Sigmoid colon (tissue), 7 donors: ENCODE data around the gene PIK3R5. TPM values are rescaled to one million over a fixed set of nuclear protein-coding genes. Genes with fewer than 3 reads are reported as not detected.

Experiments
- DNase-seq: peaks from one replicate; pipeline ENCODE4 v3.0.0-alpha.2; 2019
- H3K27ac ChIP-seq, 4 donors: fragments of 200-600 bp; sonication (generic); one replicate each; pipeline ENCODE4 v1.5.1; 2016 to 2019; ENCODE audit warnings: mild to moderate bottlenecking in 1 of 4
- H3K27me3 ChIP-seq, 3 donors: fragments of 200-600 bp; sonication (generic); one replicate each; pipeline ENCODE4 v1.5.1; 2019; ENCODE audit warnings: mild to moderate bottlenecking in 1 of 3
- H3K36me3 ChIP-seq, 4 donors: fragments of 200-600 bp; sonication (generic); one replicate each; pipeline ENCODE4 v1.5.1; 2016 to 2019
- H3K4me1 ChIP-seq, 4 donors: fragments of 200-600 bp; sonication (generic); one replicate each; pipeline ENCODE4 v1.5.1; 2017 to 2019
- H3K4me3 ChIP-seq, 4 donors: fragments of 200-600 bp; sonication (generic); one replicate each; pipeline ENCODE4 v1.5.1; 2017 to 2019; ENCODE audit warnings: mild to moderate bottlenecking in 2 of 4, moderate library complexity in 1 of 4
- H3K9me3 ChIP-seq, 4 donors: fragments of 200-600 bp in 3 of 4; sonication (generic) in 3 of 4; one replicate each; pipeline versions ENCODE4 v1.5.1 to v1.6.1; 2013 to 2019
- EP300 ChIP-seq, 4 donors: sonication (generic); formaldehyde crosslinking; IDR thresholded peaks; one replicate each; pipeline ENCODE4 v1.6.1; 2017; ENCODE audit warnings: antibody characterized with exemption in 4 of 4
- POLR2A ChIP-seq, 2 donors: fragments of 450-650 bp; IDR thresholded peaks; one replicate each; pipeline ENCODE4 v1.6.1; 2016; ENCODE audit warnings: antibody characterized with exemption in 2 of 2, mild to moderate bottlenecking in 2 of 2, moderate library complexity in 2 of 2
- POLR2AphosphoS5 ChIP-seq, 4 donors: sonication (generic); formaldehyde crosslinking; IDR thresholded peaks; one replicate each; pipeline ENCODE4 v1.6.1; 2017; ENCODE audit warnings: antibody characterized with exemption in 4 of 4
- WGBS, 2 donors: extraction: QIAGEN DNeasy Blood & Tissue Kit; methylation state at CpG; one replicate each; pipeline ENCODE4 v1.1.7; 2013; 5-methylcytosine and 5-hydroxymethylcytosine counted together
- intact Hi-C: fragments of 100-400 bp; cut with DNase I; formaldehyde crosslinking; loops from one replicate; pipeline ENCODE4 v1.15.1; 2023
- polyA plus RNA-seq, 3 donors: library from polyadenylated mRNA; stranded (reverse); fragments of 200-250 nt; gene quantifications; one replicate each; pipeline ENCODE4 v1.2.3, GENCODE V29; 2013
- total RNA-seq, 4 donors: library from RNA; depleted of rRNA; stranded (reverse); fragments of >200 nt; gene quantifications; one replicate each; pipeline ENCODE4 v1.1.0, GENCODE V29; 2016
- TF ChIP-seq, protein P1 (sequence below), 4 experiments: fragments of 450-650 bp in 3 of 4; fragments of 200-600 bp in 1 of 4; IDR thresholded peaks; one replicate each; pipeline ENCODE4 v1.5.1; 2016 to 2019; ENCODE audit warnings: antibody characterized with exemption in 4 of 4, mild to moderate bottlenecking in 3 of 4, moderate library complexity in 2 of 4
- donor health status: healthy with polysubstance abuse.
- donor health status: Bipolar disorder and iron deficiency.
- donor health status: healthy.

PIK3R5 gene
- total and polyA plus RNA-seq, 7 donors: 2.4 to 13.6 (median 8.2) TPM

- 2 to 3% methylated on average over 90 of the region's 90 CpGs for WGBS, 2 donors
- DNase-seq: no peak
- intact Hi-C loops: loop anchor here (2.0 to 5.0 kb wide), 2 partner anchors 154 to 235 kb away; no protein-coding TSS in a partner anchor
Observed at GRCh38 chr17:9003355-9004131, 38.0 kb upstream of the PIK3R5 start.

GRCh38 chr17:9002606-9003354 is 37.3 kb upstream of the PIK3R5 start:
- TF ChIP-seq, protein P1, sequence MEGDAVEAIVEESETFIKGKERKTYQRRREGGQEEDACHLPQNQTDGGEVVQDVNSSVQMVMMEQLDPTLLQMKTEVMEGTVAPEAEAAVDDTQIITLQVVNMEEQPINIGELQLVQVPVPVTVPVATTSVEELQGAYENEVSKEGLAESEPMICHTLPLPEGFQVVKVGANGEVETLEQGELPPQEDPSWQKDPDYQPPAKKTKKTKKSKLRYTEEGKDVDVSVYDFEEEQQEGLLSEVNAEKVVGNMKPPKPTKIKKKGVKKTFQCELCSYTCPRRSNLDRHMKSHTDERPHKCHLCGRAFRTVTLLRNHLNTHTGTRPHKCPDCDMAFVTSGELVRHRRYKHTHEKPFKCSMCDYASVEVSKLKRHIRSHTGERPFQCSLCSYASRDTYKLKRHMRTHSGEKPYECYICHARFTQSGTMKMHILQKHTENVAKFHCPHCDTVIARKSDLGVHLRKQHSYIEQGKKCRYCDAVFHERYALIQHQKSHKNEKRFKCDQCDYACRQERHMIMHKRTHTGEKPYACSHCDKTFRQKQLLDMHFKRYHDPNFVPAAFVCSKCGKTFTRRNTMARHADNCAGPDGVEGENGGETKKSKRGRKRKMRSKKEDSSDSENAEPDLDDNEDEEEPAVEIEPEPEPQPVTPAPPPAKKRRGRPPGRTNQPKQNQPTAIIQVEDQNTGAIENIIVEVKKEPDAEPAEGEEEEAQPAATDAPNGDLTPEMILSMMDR (IDR thresholded peaks at IDR 0.05): peak in 2 of 4 experiments; percentile 24 to 48
- TF ChIP-seq POLR2AphosphoS5 (IDR thresholded peaks at IDR 0.05) (peak in 1 of 4 donors; percentile 29), EP300 (IDR thresholded peaks at IDR 0.05) (no peak), POLR2A (IDR thresholded peaks at IDR 0.05) (no peak)
- intact Hi-C loops: loop anchor here (2.0 to 5.0 kb wide), 2 partner anchors 155 to 236 kb away; no protein-coding TSS in a partner anchor
- H3K4me3 ChIP-seq: peak overlapping the region; percentile 28 to 70 (median 56)
- no peaks in the 10 kb centered on the region for H3K9me3 ChIP-seq
- no peak for DNase-seq
- H3K27ac ChIP-seq: peak overlapping the region; percentile 51 to 74 (median 58)
- no peaks in the 10 kb centered on the region for H3K36me3 ChIP-seq
- H3K27me3 ChIP-seq: peaks cover 0 to 13% (median 8%) of the 10 kb centered on the region in 3 donors
- H3K4me1 ChIP-seq: peaks cover 0 to 48% (median 26%) of the 10 kb centered on the region in 4 donors
- WGBS, 2 donors: 2% methylated on average over 69 of the region's 69 CpGs

More at GRCh38 chr17:9003355-9004131, 38.0 kb upstream of the PIK3R5 start:
- no peak for TF ChIP-seq POLR2AphosphoS5 (IDR thresholded peaks at IDR 0.05)
- TF ChIP-seq, protein P1 (IDR thresholded peaks at IDR 0.05): no peak
- TF ChIP-seq EP300 (IDR thresholded peaks at IDR 0.05): no peak
- TF ChIP-seq POLR2A (IDR thresholded peaks at IDR 0.05): no peak
- H3K9me3 ChIP-seq: no peaks in the 10 kb centered on the region
- peak overlapping the region; percentile 51 to 74 (median 58) for H3K27ac ChIP-seq
- H3K4me1 ChIP-seq: peaks cover 0 to 48% (median 26%) of the 10 kb centered on the region in 4 donors
- H3K27me3 ChIP-seq: peaks cover 0 to 13% (median 8%) of the 10 kb centered on the region in 3 donors
- no peaks in the 10 kb centered on the region for H3K36me3 ChIP-seq
- H3K4me3 ChIP-seq: peak overlapping the region; percentile 28 to 70 (median 56)

GRCh38 chr17:9002227-9002605 is 36.7 kb upstream of the PIK3R5 start:
- H3K27me3 ChIP-seq: peaks cover 0 to 13% (median 8%) of the 10 kb centered on the region in 3 donors
- intact Hi-C loops: loop anchor here (2.0 to 5.0 kb wide), 2 partner anchors 155 to 237 kb away; no protein-coding TSS in a partner anchor
- TF ChIP-seq POLR2A (IDR thresholded peaks at IDR 0.05): no peak
- no peak for TF ChIP-seq EP300 (IDR thresholded peaks at IDR 0.05)
- no peak for TF ChIP-seq POLR2AphosphoS5 (IDR thresholded peaks at IDR 0.05)
- TF ChIP-seq, protein P1 (IDR thresholded peaks at IDR 0.05): no peak

DNA sequence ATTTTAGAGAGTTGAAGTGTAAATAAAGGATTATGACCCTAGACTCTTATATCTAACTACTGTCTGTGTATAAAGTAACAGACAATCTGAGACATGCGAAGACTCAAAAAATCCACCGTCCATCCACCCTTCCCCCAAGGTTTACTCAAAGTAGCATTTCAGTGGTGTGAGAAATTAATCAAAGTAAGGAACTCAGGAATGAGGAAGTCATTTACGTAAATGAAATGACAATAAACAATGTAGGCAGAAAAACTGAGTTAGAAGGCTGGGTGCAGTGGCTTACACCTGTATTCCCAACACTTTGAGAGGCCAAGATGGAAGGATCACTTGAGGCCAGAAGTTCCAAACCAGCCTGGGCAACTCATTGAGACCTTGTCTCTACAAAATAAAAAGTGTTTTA is 36.1 kb upstream of the PIK3R5 start:
- DNase-seq: no peak
- Histone ChIP-seq H3K27me3 (peaks cover 0 to 13% (median 8%) of the 10 kb centered on the region in 3 donors), H3K9me3 (no peaks in the 10 kb centered on the region), H3K4me3 (no peak overlapping the region), H3K27ac (no peak overlapping the region), H3K4me1 (peaks cover 0 to 42% (median 25%) of the 10 kb centered on the region in 4 donors), H3K36me3 (no peaks in the 10 kb centered on the region)
- TF ChIP-seq POLR2AphosphoS5 (IDR thresholded peaks at IDR 0.05) (no peak), EP300 (IDR thresholded peaks at IDR 0.05) (no peak), POLR2A (IDR thresholded peaks at IDR 0.05) (no peak)
- TF ChIP-seq, protein P1 (IDR thresholded peaks at IDR 0.05): no peak
- 20 to 49% methylated on average over 3 of the region's 3 CpGs for WGBS, 2 donors
- intact Hi-C loops: loop anchor here (5.0 kb wide), 1 partner anchor 156 kb away; no protein-coding TSS in a partner anchor

More at GRCh38 chr17:9002227-9002605, 36.7 kb upstream of the PIK3R5 start:
- WGBS, 2 donors: 12 to 18% methylated on average over 15 of the region's 15 CpGs
- Histone ChIP-seq H3K9me3 (no peaks in the 10 kb centered on the region), H3K36me3 (no peaks in the 10 kb centered on the region), H3K4me3 (no peak overlapping the region), H3K4me1 (peaks cover 0 to 48% (median 26%) of the 10 kb centered on the region in 4 donors), H3K27ac (no peak overlapping the region)
- no peak for DNase-seq
